ENCODE results near the gene RAPGEFL1. TPM values are rescaled to one million over a fixed set of nuclear protein-coding genes. Genes with fewer than 3 reads are reported as not detected.

The RAPGEFL1 gene
- total and polyA plus RNA-seq, 2 donors (not counting 1 experiment from before 2014, with no cell fraction given) = 3.0 to 5.6 TPM

DNA sequence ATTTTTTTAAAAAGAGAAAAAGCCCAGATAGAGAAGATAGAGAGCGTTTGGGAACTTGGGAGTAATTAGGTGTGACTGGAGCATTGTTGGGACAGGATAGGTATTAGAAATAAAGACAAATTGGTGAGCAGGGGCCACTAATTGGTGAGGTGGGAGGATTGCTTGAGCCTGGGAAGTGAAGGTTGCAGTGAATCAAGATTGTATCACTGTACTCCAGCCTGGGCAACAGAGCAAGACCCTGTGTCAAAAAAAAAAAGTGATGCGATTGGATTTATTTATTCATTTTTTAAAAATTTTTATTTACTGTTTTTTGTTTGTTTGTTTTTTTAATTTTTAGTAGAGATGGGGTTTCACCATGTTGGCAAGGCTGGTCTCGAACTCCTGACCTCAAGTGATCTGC lies 31.8 kb upstream of the RAPGEFL1 start:
- no peak overlapping the region for H3K27ac Mint-ChIP-seq
- H3K9me3 ChIP-seq (ENCODE audit: control extremely low read depth in 1 of 3, control insufficient read depth in 2 of 3, insufficient read depth in 1 of 3, low read length in 2 of 3) = no peaks in the 10 kb centered on the region
- no peaks in the 10 kb centered on the region for H3K27me3 ChIP-seq (replicated peaks in 1 of 4; ENCODE audit: control extremely low read depth in 1 of 4, control insufficient read depth in 3 of 4, insufficient read depth in 4 of 4, low read length in 3 of 4)
- peaks cover 11 to 12% of the 10 kb centered on the region in 2 donors for H3K4me1 ChIP-seq (ENCODE audit: control insufficient read depth in 2 of 2, insufficient read depth in 2 of 2, low read length in 2 of 2)
- ATAC-seq (ENCODE audit: low read depth) = no peak
- DNase-seq = no peak
- H3K36me3 ChIP-seq (replicated peaks in 1 of 2; ENCODE audit: control extremely low read depth in 1 of 2, control insufficient read depth in 1 of 2, extremely low read depth in 1 of 2, insufficient read depth in 2 of 2, low read length in 1 of 2) = peaks cover 12 to 59% of the 10 kb centered on the region in 2 experiments
- no peaks in the 10 kb centered on the region for H3K27me3 Mint-ChIP-seq
- H3K4me2 ChIP-seq (replicated peaks; ENCODE audit: low read depth, low read length, poor library complexity, severe bottlenecking) = no peak overlapping the region
- H2AFZ ChIP-seq (ENCODE audit: insufficient read depth, low read depth, low read length, poor library complexity, severe bottlenecking) = no peak overlapping the region
- H3K9me3 Mint-ChIP-seq (ENCODE audit: insufficient read depth) = no peaks in the 10 kb centered on the region
- peaks cover 45% of the 10 kb centered on the region for H3K4me1 Mint-ChIP-seq
- intact Hi-C loops (cut with micrococcal nuclease) = no loop called here
- H3K9ac ChIP-seq (ENCODE audit: low read length) = no peak overlapping the region
- POLR2A ChIA-PET = no interaction called here
- H3K79me2 ChIP-seq (ENCODE audit: control insufficient read depth, insufficient read depth, low read length) = peaks cover 94% of the 10 kb centered on the region
- TF ChIP-seq, protein P1, sequence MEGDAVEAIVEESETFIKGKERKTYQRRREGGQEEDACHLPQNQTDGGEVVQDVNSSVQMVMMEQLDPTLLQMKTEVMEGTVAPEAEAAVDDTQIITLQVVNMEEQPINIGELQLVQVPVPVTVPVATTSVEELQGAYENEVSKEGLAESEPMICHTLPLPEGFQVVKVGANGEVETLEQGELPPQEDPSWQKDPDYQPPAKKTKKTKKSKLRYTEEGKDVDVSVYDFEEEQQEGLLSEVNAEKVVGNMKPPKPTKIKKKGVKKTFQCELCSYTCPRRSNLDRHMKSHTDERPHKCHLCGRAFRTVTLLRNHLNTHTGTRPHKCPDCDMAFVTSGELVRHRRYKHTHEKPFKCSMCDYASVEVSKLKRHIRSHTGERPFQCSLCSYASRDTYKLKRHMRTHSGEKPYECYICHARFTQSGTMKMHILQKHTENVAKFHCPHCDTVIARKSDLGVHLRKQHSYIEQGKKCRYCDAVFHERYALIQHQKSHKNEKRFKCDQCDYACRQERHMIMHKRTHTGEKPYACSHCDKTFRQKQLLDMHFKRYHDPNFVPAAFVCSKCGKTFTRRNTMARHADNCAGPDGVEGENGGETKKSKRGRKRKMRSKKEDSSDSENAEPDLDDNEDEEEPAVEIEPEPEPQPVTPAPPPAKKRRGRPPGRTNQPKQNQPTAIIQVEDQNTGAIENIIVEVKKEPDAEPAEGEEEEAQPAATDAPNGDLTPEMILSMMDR (IDR thresholded peaks at IDR 0.05) = no peak
- TF ChIP-seq EZH2 (IDR thresholded peaks at IDR 0.05; ENCODE audit: borderline replicate concordance, insufficient read depth, low read depth, low read length, poor library complexity, severe bottlenecking) = no peak
- 90% methylated on average over 2 of the region's 3 CpGs for WGBS (ENCODE audit: insufficient coverage)
- H3K27ac ChIP-seq (ENCODE audit: low read length in 2 of 2) = no peak overlapping the region
- H3K4me3 Mint-ChIP-seq = no peak overlapping the region
- no peak overlapping the region for H3K4me3 ChIP-seq (ENCODE audit: control extremely low read depth in 1 of 5, extremely low read depth in 1 of 5, insufficient read depth in 1 of 5, low read depth in 2 of 5, low read length in 4 of 5)
- H4K20me1 ChIP-seq (ENCODE audit: control insufficient read depth, insufficient read depth, low read length, poor library complexity, severe bottlenecking) = peaks cover 32% of the 10 kb centered on the region
- CTCF ChIA-PET = interaction anchor here (1.0 to 1.8 kb wide), 3 partner anchors 22 to 46 kb away, joined by 3 to 4 read pairs (median 4); no protein-coding TSS in a partner anchor

DNA sequence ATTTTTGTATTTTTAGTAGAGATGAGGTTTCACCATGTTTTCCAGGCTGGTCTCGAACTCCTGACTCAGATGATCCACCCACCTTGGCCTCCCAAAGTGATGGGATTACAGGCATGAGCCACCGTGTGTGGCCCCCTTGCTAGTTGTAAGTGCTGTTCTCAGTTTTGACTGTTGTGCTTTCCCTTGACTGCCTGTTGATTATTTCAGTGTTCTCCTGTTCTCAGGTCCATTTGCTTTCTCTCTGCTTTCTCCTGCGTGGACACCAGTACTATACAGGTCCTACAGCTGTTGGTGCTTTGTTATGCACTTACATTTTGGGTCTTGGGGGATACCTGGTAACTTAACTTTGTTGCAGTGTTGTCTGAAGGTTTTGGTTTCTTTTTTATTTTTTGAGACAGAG lies 28.7 kb upstream of the RAPGEFL1 start:
- peaks cover 7 to 55% of the 10 kb centered on the region in 2 experiments for H3K36me3 ChIP-seq (replicated peaks in 1 of 2; ENCODE audit: control extremely low read depth in 1 of 2, control insufficient read depth in 1 of 2, extremely low read depth in 1 of 2, insufficient read depth in 2 of 2, low read length in 1 of 2)
- ChIA-PET CTCF (interaction anchor here (0.8 to 2.2 kb wide), 6 partner anchors 9 to 43 kb away, joined by 3 to 6 read pairs (median 3); no protein-coding TSS in a partner anchor), POLR2A (interaction anchor here (1.1 kb wide), 1 partner anchor 20 kb away, joined by 3 read pairs; no protein-coding TSS in a partner anchor)
- WGBS (ENCODE audit: insufficient coverage) = 93% methylated on average over 2 of the region's 3 CpGs
- no peak overlapping the region for H3K4me3 ChIP-seq (ENCODE audit: control extremely low read depth in 1 of 5, extremely low read depth in 1 of 5, insufficient read depth in 1 of 5, low read depth in 2 of 5, low read length in 4 of 5)
- no peaks in the 10 kb centered on the region for H3K27me3 ChIP-seq (replicated peaks in 1 of 4; ENCODE audit: control extremely low read depth in 1 of 4, control insufficient read depth in 3 of 4, insufficient read depth in 4 of 4, low read length in 3 of 4)
- peaks cover 0 to 5% of the 10 kb centered on the region in 2 donors for H3K4me1 ChIP-seq (ENCODE audit: control insufficient read depth in 2 of 2, insufficient read depth in 2 of 2, low read length in 2 of 2)
- H3K9me3 Mint-ChIP-seq (ENCODE audit: insufficient read depth) = no peaks in the 10 kb centered on the region
- H3K4me1 Mint-ChIP-seq = peaks cover 39% of the 10 kb centered on the region
- no peak overlapping the region for H3K4me2 ChIP-seq (replicated peaks; ENCODE audit: low read depth, low read length, poor library complexity, severe bottlenecking)
- H3K27ac Mint-ChIP-seq = no peak overlapping the region
- DNase-seq = no peak
- intact Hi-C loops (cut with micrococcal nuclease) = no loop called here
- no peak overlapping the region for H3K4me3 Mint-ChIP-seq
- H2AFZ ChIP-seq (ENCODE audit: insufficient read depth, low read depth, low read length, poor library complexity, severe bottlenecking) = no peak overlapping the region
- H4K20me1 ChIP-seq (ENCODE audit: control insufficient read depth, insufficient read depth, low read length, poor library complexity, severe bottlenecking) = peaks cover 48% of the 10 kb centered on the region
- no peak overlapping the region for H3K27ac ChIP-seq (ENCODE audit: low read length in 2 of 2)
- TF ChIP-seq EZH2 (IDR thresholded peaks at IDR 0.05; ENCODE audit: borderline replicate concordance, insufficient read depth, low read depth, low read length, poor library complexity, severe bottlenecking) = no peak
- TF ChIP-seq, protein P1 (IDR thresholded peaks at IDR 0.05) = no peak
- ATAC-seq (ENCODE audit: low read depth) = no peak
- H3K79me2 ChIP-seq (ENCODE audit: control insufficient read depth, insufficient read depth, low read length) = peaks cover 91% of the 10 kb centered on the region
- no peaks in the 10 kb centered on the region for H3K9me3 ChIP-seq (ENCODE audit: control extremely low read depth in 1 of 3, control insufficient read depth in 2 of 3, insufficient read depth in 1 of 3, low read length in 2 of 3)
- H3K27me3 Mint-ChIP-seq = no peaks in the 10 kb centered on the region
- no peak overlapping the region for H3K9ac ChIP-seq (ENCODE audit: low read length)
